Motor neuron (in vitro differentiated cells): Measurements from ENCODE around the gene ARF3. TPM values are rescaled to one million over a fixed set of nuclear protein-coding genes. Genes with fewer than 3 reads are reported as not detected.

Experiments
- ATAC-seq, 8 experiments: fragments of 200-7000 bp; cut with Tn5 transposase; replicated peaks in 6 of 8; 2 replicates each; pipeline ENCODE4 v1.8.0; 2021; ENCODE audit warnings: mild to moderate bottlenecking in 8 of 8, moderate library complexity in 8 of 8
- H3K27ac ChIP-seq, 2 donors: fragments of 250-450 bp; sonication (Bioruptor Pico); 2 replicates each; pipeline ENCODE4 v1.9.0; 2021; ENCODE audit warnings: antibody characterized with exemption in 2 of 2, mild to moderate bottlenecking in 2 of 2, moderate library complexity in 1 of 2
- H3K4me1 ChIP-seq, 2 donors: fragments of 250-450 bp; sonication (Bioruptor Pico); replicated peaks in 1 of 2; 2 replicates each; pipeline ENCODE4 v1.6.1; 2021; ENCODE audit warnings: antibody characterized with exemption in 2 of 2, mild to moderate bottlenecking in 2 of 2, moderate library complexity in 1 of 2
- H3K4me3 ChIP-seq, 5 donors: fragments of 250-450 bp; sonication (Bioruptor Pico); 2 replicates each; pipeline ENCODE4 v1.9.0; 2021; ENCODE audit warnings: antibody characterized with exemption in 5 of 5, mild to moderate bottlenecking in 5 of 5, moderate library complexity in 4 of 5
- WGBS, 10 experiments: fragments of 450-650 bp; shearing (Covaris generic); methylation state at CpG; one replicate each; pipeline ENCODE4 v1.0.0; 2022; 5-methylcytosine and 5-hydroxymethylcytosine counted together
- in situ Hi-C, 9 experiments: fragments of 400-800 bp; cut with MboI; loops; one replicate each; pipeline ENCODE4 v1.15.0; 2021; ENCODE audit warnings: low sequenced_read_pairs in 9 of 9, low pct_unique_long_range_greater_than_20kb in 2 of 9; ENCODE audit not compliant: unreplicated experiment in 9 of 9
- total RNA-seq, 8 experiments: library from RNA; unstranded; fragments of 300-600 nt; gene quantifications; 2 replicates each; pipeline versions ENCODE4 v1.2.3 to v1.2.4, GENCODE V29; 2022

Gene ARF3
- total RNA-seq, 8 experiments from 2014 or later: 48.8 to 124 (median 74.2) TPM

- in situ Hi-C loops: no loop called here
- H3K4me1 ChIP-seq: no peaks in the 10 kb centered on the region
- WGBS, 10 experiments: 74 to 100% (median 94%) methylated on average over 2 to 5 of the region's 6 CpGs
- no peak overlapping the region for H3K27ac ChIP-seq
- no peak for ATAC-seq
- no peak overlapping the region for H3K4me3 ChIP-seq
These were observed 10.3 kb downstream of the ARF3 start for GRCh38 chr12:48946943-48947342.

- H3K4me3 ChIP-seq: no peak overlapping the region
- no peaks in the 10 kb centered on the region for H3K4me1 ChIP-seq
- peak in 3 of 8 experiments; percentile 15 to 84 (median 58) for ATAC-seq
- no peak overlapping the region for H3K27ac ChIP-seq
- in situ Hi-C loops: no loop called here
These were observed 11.1 kb downstream of the ARF3 start for GRCh38 chr12:48946205-48946604.

- Histone ChIP-seq H3K4me3 (no peak overlapping the region), H3K27ac (no peak overlapping the region), H3K4me1 (no peaks in the 10 kb centered on the region)
- WGBS, 10 experiments: 0 to 100% (median 60%) methylated on average over 1 to 3 of the region's 4 CpGs; no CpG with 5 or more reads in 1 of the 10 experiments
- no peak for ATAC-seq
- in situ Hi-C loops: no loop called here
These were observed 14.1 kb downstream of the ARF3 start for GRCh38 chr12:48943221-48943620.

DNA sequence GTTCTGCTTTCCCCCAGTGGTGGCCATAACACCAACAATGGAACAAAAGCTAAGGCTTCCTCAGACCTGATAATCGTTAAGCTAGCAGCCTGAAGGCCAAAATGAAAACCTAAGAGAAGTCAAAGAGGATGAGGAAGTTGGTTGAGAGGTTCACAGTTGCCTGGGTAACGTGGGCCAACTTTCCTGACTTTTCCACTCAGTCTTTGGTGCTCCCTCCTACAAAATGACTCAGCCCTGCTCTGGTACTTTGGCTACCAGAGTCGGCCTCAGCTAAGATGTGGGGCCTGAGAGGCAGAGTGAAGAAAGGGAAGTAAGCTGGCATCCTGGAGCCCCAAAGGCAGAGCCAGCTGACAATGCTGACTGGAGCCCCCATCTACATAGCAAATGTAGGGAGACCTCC, 17.1 kb downstream of the ARF3 start:
- H3K4me3 ChIP-seq: no peak overlapping the region
- WGBS, 10 experiments: 40 to 100% (median 72%) methylated on average over 1 to 2 of the region's 3 CpGs; no CpG with 5 or more reads in 4 of the 10 experiments
- no peak overlapping the region for H3K27ac ChIP-seq
- ATAC-seq: no peak
- in situ Hi-C loops: no loop called here
- H3K4me1 ChIP-seq: no peaks in the 10 kb centered on the region

- in situ Hi-C loops: no loop called here
- WGBS, 10 experiments: 60 to 100% (median 96%) methylated on average over 1 to 5 of the region's 7 CpGs; no CpG with 5 or more reads in 5 of the 10 experiments
- H3K4me3 ChIP-seq: no peak overlapping the region
- ATAC-seq: no peak
- no peak overlapping the region for H3K27ac ChIP-seq
- no peaks in the 10 kb centered on the region for H3K4me1 ChIP-seq
These were observed 18.5 kb downstream of the ARF3 start for GRCh38 chr12:48938805-48939204.

GRCh38 chr12:48937170-48937569, 20.1 kb downstream of the ARF3 start:
- peak in 3 of 8 experiments; percentile 14 to 33 (median 21) for ATAC-seq
- Histone ChIP-seq H3K27ac (no peak overlapping the region), H3K4me1 (no peaks in the 10 kb centered on the region), H3K4me3 (no peak overlapping the region)
- in situ Hi-C loops: no loop called here
- WGBS, 10 experiments: 56 to 76% (median 60%) methylated on average over 2 to 5 of the region's 6 CpGs; no CpG with 5 or more reads in 7 of the 10 experiments

- H3K4me1 ChIP-seq: no peaks in the 10 kb centered on the region
- H3K4me3 ChIP-seq: no peak overlapping the region
- peak; percentile 62 to 88 (median 80) for ATAC-seq
- no peak overlapping the region for H3K27ac ChIP-seq
- in situ Hi-C loops: no loop called here
These were observed 20.8 kb downstream of the ARF3 start for GRCh38 chr12:48936379-48936979.

DNA sequence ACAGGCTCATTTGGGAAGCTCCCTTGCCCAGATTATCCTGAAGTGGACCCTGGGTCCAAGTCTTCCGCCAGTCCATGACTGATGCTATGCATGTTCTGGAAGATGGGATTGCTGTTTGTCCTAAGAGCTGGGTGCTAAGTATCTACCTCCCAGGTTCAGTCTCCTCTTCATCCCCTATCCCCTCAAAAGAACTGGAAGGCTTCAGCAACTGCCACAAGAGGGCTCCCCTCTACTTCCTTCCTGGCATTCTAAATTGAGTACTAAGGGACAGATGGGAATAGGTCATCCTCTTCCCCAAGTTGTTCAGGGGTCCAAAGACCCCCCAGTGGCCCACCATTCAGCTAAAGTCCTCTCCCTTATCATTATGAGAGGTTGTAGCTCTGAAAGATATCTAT, 23.0 kb downstream of the ARF3 start:
- H3K4me1 ChIP-seq: no peaks in the 10 kb centered on the region
- ATAC-seq: no peak
- no peak overlapping the region for H3K4me3 ChIP-seq
- no peak overlapping the region for H3K27ac ChIP-seq
- 100% methylated on average over 1 of the region's 1 CpG; no CpG with 5 or more reads in 8 of the 10 experiments for WGBS, 10 experiments
- in situ Hi-C loops: no loop called here

- no peak for ATAC-seq
- Histone ChIP-seq H3K4me1 (no peaks in the 10 kb centered on the region), H3K4me3 (no peak overlapping the region), H3K27ac (no peak overlapping the region)
- in situ Hi-C loops: no loop called here
- WGBS, 10 experiments: 67 to 100% (median 98%) methylated on average over 1 to 7 of the region's 9 CpGs; no CpG with 5 or more reads in 2 of the 10 experiments
These were observed 23.5 kb downstream of the ARF3 start for GRCh38 chr12:48933664-48934311.

GRCh38 chr12:48932878-48933277, 24.4 kb downstream of the ARF3 start:
- in situ Hi-C loops: no loop called here
- WGBS, 10 experiments: 79 to 100% methylated on average over 1 to 2 of the region's 2 CpGs; no CpG with 5 or more reads in 8 of the 10 experiments
- H3K4me3 ChIP-seq: no peak overlapping the region
- H3K27ac ChIP-seq: no peak overlapping the region
- ATAC-seq: no peak
- H3K4me1 ChIP-seq: no peaks in the 10 kb centered on the region

GRCh38 chr12:48930475-48930874, 26.8 kb downstream of the ARF3 start:
- in situ Hi-C loops: no loop called here
- 49 to 100% (median 93%) methylated on average over 1 to 4 of the region's 4 CpGs for WGBS, 10 experiments
- Histone ChIP-seq H3K4me1 (no peaks in the 10 kb centered on the region), H3K27ac (no peak overlapping the region), H3K4me3 (no peak overlapping the region)
- ATAC-seq: no peak

DNA sequence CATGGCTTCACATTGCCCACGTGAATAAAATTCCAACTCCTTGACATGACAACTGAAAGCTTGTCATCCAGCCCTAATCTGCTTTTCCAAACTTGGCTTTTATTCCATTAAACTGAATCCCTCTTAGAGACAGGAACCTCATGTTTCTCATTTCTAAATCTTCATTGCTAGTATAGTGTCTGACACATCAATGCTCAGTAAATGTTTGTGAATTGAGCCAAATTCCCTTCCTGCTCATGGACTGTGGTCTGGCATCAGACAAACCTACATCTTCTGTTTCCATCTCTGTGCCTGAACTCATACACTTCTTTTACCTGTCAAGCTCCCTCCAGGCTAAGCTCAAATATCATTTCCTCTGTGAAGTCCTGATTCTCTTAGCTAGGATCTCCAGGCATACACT, 27.7 kb downstream of the ARF3 start:
- 80 to 100% (median 100%) methylated on average over 1 of the region's 1 CpG; no CpG with 5 or more reads in 7 of the 10 experiments for WGBS, 10 experiments
- H3K4me3 ChIP-seq: no peak overlapping the region
- H3K27ac ChIP-seq: no peak overlapping the region
- H3K4me1 ChIP-seq: no peaks in the 10 kb centered on the region
- no peak for ATAC-seq
- in situ Hi-C loops: no loop called here

DNA sequence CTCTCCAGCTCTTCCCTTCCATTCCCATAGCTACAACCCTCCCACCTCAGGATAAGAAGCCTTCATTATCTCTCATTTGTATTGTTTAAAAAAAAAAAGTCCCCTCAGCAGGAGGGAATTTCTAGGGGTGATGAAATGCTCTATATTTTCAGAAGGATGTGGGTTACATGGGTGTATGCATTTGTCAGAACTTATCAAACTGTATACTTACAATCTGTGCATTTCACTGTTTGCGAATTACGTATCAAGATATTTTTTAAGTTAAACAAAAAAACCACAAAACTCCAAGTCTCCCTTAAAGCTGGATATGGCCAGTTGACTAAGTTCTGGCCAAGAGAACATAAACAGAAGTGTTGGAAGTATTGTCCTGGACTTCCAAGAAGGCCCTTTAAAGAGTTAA, 30.0 kb downstream of the ARF3 start:
- in situ Hi-C loops: no loop called here
- no peak for ATAC-seq
- WGBS, 10 experiments: 80 to 100% (median 95%) methylated on average over 1 to 2 of the region's 2 CpGs; no CpG with 5 or more reads in 3 of the 10 experiments
- H3K4me1 ChIP-seq: no peaks in the 10 kb centered on the region
- no peak overlapping the region for H3K27ac ChIP-seq
- no peak overlapping the region for H3K4me3 ChIP-seq
